Raji (cell line): Measurements from ENCODE around the gene GPR55.

Experiments used
- POLR2A ChIP-seq: IDR thresholded peaks from 2 replicates; pipeline ENCODE4 v1.6.1; 2011; ENCODE audit warnings: low read depth, low read length, control low read depth; ENCODE audit not compliant: insufficient read depth

GPR55 gene

DNA sequence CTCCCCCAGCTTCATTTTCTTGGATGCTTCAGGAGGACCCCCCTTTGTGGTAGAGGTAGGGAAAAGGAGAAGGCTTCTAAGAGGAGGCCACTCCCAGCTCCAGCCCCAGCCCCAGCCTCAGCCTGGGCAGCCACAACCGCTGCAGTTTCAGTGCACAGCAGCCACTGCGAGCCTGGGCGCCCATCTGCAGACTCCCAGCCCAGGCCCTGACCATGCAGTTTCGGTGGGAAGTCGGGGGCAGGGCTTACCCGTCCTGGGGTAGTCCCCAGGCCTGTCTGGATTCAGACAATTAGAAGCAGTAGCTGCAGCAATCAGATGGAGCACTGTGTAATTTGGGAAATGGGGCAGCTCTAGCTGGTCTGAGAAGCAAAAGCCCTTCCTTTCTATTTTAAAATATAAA is 31.7 kb downstream of the GPR55 start:
- TF ChIP-seq POLR2A = no peak

DNA sequence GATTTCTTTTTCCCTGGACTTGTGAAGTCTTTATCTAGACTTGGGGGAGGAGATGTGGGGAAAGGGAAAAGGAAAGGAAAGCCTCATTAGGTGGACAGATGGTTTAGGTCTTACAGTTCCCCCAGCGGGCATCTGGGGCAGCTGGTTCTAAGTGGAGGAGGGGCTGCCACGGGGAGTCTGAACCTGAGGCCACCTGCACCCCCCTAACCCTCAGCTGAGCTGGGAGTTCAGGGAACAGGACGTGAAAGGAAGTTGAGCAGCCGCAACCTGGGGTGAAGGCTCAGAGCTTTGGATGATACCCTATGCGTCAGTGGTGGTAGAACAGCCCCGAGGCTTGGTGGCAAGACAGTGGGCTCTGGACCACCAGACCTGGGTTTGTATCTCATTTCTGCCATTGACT is 33.5 kb downstream of the GPR55 start:
- TF ChIP-seq POLR2A = no peak

DNA sequence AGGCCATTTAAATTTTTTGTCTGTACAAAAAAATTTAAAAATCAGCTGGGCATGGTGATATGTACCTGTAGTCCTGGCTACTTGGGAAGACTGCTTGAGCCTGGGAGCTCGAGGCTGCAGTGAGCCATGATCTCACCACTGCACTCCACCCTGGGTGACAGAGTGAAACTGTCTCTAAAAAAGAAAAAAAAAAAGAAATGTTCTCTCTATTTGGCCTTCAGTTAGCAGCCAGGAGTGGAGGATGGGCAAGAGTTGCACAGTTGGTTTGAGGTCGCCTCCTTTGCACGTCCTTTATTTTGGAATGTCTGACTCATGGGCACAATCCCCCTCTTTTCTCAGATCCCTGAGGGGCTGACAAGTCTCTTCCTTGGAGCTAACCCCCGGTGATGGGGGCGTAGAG is 34.0 kb downstream of the GPR55 start:
- no peak for TF ChIP-seq POLR2A

DNA sequence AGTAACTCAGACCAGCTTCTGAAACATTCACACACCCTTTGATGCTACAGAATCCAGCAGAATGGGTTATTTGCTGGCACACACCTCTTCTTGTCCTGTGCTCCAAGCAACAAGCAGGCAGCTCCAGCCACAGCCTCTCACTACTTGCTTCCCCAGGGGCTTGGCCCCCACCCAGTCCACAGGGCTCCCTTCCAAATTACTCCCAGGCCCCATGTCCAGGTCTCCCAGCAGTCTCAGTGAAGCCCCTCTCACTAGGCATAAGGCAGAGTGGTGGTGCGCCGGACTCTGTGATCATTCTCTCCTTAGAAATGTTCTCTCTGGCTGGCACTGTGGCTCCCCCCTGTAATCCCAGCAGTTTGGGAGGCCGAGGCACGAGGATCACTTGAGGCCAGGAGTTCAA is 34.4 kb downstream of the GPR55 start:
- TF ChIP-seq POLR2A = no peak

DNA sequence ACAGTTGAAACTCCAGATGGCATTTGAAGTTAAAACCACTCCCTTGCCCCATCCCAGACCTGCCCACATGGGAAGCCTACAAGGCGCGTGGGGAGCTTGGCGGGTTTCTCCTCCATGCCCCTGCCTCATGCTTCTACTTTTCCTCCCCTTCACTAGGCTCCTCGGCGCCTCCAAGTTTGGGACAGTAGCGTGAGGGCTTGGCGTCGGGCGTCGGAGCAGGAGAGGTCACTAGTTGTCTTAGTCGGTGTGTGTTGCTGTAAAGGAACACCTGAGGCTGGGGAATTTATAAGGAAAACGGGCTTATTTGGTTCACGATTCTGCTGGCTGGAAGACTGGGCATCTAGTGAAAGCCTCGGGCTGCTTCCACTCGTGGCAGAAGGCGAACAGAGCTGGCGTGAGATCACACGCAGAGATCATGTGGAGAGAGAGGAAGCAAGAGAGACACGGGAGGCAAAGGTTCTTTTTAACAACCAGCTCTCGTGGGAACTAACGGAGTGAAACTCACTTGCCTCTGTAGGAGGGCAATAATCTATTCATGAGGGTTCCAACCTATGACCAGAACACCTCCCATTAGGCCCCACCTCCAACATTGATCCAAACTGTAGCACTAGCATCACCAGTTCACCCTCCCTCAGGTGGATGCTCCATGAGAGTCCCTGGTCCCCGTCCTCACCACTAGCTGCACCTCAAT is 35.0 kb downstream of the GPR55 start:
- no peak for TF ChIP-seq POLR2A

DNA sequence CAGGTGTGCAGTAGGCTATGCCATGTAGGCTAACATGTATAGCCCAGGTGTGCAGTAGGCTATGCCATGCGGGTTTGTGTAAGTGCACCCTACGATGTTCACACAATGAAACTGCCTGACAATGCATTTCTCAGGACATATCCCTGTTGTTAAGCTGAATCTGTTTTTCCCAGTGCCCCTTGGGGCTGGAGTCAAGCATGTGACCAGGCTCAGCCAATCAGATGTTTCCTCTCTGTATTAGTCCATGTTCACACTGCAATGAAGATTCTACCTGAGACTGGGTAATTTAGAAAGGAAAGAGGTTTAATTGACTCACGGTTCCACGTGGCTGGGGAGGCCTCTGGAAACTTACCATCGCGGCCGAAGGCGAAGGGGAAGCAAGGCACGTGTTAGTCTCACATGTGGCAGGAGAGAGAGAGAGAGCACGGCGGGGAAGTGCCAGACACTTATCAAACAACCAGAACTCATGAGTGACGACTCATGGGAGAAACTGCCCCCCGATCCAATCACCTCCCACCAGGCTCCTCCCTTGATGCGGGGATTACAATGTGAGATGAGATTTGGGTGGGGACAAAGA is 36.1 kb downstream of the GPR55 start:
- no peak for TF ChIP-seq POLR2A

DNA sequence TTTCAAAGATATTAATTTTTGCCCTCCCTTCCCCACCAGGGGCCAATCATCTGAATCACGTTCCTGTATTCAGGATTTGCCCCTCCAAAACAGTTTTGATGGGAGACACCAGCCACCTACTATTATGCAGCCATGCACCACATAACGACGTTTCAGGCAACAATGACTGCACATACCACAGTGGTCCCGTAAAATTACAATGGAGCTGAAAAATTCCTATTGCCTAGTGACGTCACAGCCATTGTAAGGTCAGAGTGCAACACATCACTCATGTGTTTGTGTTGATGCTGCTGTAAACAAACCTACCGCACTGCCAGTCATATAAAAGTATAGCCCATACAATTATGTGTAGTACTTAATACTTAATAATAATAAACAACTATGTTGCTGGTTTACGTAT is 37.7 kb downstream of the GPR55 start:
- no peak for TF ChIP-seq POLR2A

DNA sequence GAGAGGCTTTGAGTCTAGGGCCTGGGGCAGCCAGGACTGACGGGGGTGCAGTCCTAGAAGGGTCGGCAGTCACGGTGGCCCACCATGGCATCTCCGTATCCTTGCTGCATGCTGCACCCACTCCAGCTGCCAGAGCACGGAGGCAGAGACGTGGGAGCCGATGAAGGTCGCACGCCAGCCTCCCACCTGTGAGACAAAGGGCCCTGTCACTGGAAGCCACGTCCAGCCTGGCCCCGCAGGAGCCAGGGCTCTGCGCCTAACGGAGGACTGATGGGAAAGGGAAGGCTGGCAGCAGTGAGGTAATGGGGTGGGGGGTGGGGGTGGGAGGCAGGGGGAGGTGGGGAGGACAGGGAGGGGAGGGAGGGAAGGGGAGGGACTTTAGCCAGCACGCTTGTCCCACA is 38.4 kb downstream of the GPR55 start:
- no peak for TF ChIP-seq POLR2A

DNA sequence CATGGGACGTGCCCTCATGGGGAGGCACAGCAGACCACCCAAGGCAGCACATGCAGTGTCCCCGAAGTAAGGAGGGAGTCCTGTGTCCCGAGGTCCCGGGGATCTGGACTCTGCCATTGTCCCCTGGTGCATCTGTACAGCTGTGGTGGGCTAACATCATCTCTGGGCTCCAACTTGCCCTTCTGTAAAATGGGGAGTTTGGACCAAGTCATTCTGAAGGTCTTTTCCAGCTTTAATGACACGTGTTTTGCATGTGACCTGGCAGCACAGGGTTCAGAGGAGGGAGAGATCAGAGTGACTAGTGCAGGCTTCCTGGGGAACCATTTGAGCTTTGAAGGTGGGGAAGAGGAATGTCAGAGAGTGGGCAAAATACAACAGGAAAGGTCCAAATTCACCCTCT is 38.8 kb downstream of the GPR55 start:
- no peak for TF ChIP-seq POLR2A

DNA sequence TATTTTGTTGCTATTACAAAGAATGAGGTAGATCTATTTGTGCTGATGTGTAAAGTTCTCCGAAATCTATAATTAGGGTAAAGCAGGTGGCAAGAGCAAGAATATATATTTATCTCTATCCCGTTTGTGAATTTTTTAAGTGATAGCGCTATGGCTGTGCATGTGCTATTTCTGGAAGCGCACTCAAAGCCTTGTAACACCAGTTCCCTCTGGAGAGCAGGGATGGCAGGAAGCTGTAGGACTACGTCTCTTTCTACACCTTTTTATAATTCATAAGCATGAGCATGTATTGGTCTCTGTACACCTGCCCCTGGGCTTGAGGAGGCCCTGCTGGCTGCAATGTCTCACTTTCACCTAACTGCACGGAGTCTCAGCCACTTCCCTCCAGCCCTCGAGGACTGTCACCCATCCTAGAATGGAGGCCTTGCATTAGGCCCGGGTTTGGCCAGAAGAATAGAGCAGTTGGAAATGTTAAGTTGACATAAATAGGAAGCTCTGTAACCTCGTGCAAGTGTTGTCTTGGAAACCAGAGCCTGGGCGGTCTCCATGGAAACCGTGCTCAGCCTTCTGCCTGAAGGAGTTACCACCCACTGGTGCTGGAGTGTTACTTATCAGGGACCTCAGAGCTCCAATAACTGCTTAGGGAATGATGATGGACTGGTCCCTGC is 39.4 kb downstream of the GPR55 start:
- no peak for TF ChIP-seq POLR2A

DNA sequence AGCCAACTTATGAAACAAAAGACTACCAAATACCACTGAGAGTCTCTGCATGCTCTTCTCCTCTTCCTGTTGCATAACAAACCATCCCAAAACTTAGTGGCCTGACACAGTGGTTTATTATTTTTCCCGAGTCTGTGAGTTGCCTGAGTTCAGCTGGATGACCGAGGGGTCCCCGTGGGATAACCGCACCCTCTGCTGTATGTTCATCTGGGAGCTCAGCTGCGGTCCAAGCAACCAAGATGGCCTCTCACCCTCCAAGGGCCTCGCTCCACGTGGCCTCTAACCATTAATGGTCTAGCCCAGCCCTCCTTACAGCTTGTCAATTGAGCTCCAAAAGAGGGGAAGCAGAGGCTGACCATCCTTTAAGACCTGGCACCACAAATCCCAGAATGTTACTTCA is 43.2 kb downstream of the GPR55 start:
- TF ChIP-seq POLR2A = no peak

DNA sequence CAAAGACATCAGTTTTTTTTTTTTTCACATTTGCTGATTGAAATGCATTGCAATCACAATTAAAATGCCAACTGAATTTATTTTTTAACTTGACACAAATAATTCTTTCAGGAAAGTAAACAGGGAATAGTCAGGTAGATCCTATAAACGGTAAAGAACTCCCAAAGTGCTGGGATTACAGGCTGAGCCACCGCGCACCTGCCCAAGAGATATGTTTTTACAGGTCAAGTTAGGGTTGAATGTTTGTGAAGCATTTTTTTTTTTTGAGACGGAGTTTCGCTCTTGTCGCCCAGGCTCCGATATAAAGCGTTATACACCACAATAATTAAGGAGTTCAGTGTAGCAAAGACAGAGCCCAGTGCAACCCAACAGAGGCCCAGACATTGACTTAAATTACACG is 45.2 kb downstream of the GPR55 start:
- no peak for TF ChIP-seq POLR2A

DNA sequence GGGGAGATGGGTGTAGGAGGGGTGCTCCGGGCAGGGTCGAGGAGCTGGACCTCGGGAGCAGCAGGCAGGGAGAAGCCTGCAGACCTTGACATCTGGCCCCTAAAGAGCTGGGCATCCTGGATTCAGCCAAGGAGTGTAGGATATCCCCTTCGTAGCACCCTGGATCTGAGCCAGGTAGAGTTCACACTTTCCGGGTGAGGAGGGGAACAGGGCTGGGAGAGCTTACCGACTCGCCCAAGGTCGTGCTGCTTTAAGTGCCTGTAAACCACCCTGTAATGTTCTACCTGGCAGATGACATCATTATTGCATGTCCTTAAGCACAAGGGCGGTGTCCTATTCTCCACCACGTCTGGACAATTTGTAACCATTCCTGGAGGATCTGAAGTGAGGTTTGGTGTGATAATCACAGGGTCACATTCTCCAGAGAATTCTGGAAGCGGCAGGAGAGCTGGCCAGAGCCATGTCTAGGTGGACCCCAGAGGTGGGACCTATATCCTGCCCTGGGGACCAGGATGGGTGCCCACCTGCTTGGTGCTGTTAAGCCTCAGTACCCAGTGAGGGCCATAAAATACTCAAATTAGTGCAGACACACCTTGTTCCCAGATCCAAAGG is 45.7 kb downstream of the GPR55 start:
- TF ChIP-seq POLR2A = no peak

DNA sequence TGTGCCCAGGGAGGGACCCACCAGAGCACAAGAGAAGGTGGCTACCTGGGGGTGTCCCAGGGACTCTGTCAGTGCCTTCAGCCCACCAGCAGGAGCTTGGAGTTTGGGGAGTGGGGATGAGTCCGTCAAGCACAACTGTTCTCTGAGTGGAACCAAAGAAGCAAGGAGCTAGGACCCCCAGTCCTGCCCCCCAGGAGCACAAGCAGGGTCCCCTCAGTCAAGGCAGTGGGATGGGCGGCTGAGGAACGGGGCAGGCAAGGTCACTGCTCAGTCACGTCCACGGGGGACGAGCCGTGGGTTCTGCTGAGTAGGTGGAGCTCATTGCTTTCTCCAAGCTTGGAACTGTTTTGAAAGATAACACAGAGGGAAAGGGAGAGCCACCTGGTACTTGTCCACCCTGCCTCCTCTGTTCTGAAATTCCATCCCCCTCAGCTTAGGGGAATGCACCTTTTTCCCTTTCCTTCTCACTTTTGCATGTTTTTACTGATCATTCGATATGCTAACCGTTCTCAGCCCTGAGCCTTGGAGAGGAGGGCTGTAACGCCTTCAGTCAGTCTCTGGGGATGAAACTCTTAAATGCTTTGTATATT is 46.3 kb downstream of the GPR55 start:
- no peak for TF ChIP-seq POLR2A

DNA sequence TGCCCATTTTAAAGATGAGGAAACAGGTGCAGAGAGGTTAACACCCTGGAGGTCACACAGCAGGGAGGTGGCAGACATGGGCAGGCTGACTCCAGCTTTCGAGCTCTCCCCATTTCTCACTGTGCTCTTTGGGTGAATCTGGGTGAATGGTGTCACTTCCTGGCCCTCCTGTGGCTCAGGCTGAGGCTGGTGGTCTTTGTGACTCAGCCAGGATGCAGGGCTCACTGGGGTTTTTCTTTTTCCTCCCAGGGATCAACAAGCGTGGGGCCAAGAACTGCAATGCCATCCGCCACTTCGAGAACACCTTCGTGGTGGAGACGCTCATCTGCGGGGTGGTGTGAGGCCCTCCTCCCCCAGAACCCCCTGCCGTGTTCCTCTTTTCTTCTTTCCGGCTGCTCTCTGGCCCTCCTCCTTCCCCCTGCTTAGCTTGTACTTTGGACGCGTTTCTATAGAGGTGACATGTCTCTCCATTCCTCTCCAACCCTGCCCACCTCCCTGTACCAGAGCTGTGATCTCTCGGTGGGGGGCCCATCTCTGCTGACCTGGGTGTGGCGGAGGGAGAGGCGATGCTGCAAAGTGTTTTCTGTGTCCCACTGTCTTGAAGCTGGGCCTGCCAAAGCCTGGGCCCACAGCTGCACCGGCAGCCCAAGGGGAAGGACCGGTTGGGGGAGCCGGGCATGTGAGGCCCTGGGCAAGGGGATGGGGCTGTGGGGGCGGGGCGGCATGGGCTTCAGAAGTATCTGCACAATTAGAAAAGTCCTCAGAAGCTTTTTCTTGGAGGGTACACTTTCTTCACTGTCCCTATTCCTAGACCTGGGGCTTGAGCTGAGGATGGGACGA is 47.1 kb downstream of the GPR55 start:
- no peak for TF ChIP-seq POLR2A
